Jurkat, Clone E6-1 (cell line): Measurements from ENCODE around the gene KRTAP12-3.
"Not testable (repeated sequence)": the region's sequence is repeated elsewhere in the genome, so short reads cannot be mapped to it uniquely, and the experiment has no call there.

Experiments
- DNase-seq: peaks from one replicate; pipeline ENCODE4 v3.0.0-alpha.2; 2011; ENCODE audit warnings: low read depth, low spot score
- H3K4me3 ChIP-seq: 2 replicates; pipeline ENCODE4 v1.5.1; 2011; ENCODE audit warnings: mild to moderate bottlenecking, low read length, control low read depth, moderate library complexity

KRTAP12-3 gene

GRCh38 chr21:44648557-44649311 is 9.0 kb upstream of the KRTAP12-3 start:
- H3K4me3 ChIP-seq: no peak overlapping the region
- DNase-seq: no peak

- no peak for DNase-seq
- no peak overlapping the region for H3K4me3 ChIP-seq
Observed at GRCh38 chr21:44649521-44650100, 8.1 kb upstream of the KRTAP12-3 start.

- DNase-seq: no peak
- H3K4me3 ChIP-seq: no peak overlapping the region
Observed at GRCh38 chr21:44650265-44650972, 7.3 kb upstream of the KRTAP12-3 start.

GRCh38 chr21:44650973-44651675 is 6.6 kb upstream of the KRTAP12-3 start:
- H3K4me3 ChIP-seq: no peak overlapping the region
- no peak for DNase-seq

- peak; percentile 67 for DNase-seq
- no peak overlapping the region for H3K4me3 ChIP-seq
Observed at GRCh38 chr21:44653123-44653522, 4.6 kb upstream of the KRTAP12-3 start.

- no peak overlapping the region for H3K4me3 ChIP-seq
- peak; percentile 72 for DNase-seq
Observed at GRCh38 chr21:44653656-44654575, 3.8 kb upstream of the KRTAP12-3 start.

- H3K4me3 ChIP-seq: no peak within 1 kb of the TSS
- peak; percentile 26 for DNase-seq
Observed at GRCh38 chr21:44654576-44655175, 3.1 kb upstream of the KRTAP12-3 start, which contains the start of gene KRTAP12-4. KRTAP12-4 (minus strand) TSS chr21:44654659; CDS start chr21:44654614, 45 bp downstream.

- DNase-seq: no peak
- H3K4me3 ChIP-seq: no peak overlapping the region
Observed at GRCh38 chr21:44656868-44657267, 864 bp upstream of the KRTAP12-3 start.

- no peak for DNase-seq
- H3K4me3 ChIP-seq: no peak overlapping the region
Observed at GRCh38 chr21:44658541-44658910, 794 bp downstream of the KRTAP12-3 start.

GRCh38 chr21:44658913-44659595 is 1.3 kb downstream of the KRTAP12-3 start:
- peak; percentile 61 for DNase-seq
- no peak overlapping the region for H3K4me3 ChIP-seq

GRCh38 chr21:44661567-44661966 is 3.8 kb downstream of the KRTAP12-3 start:
- H3K4me3 ChIP-seq, DNase-seq: not testable (repeated sequence)

GRCh38 chr21:44664691-44665090 is 7.0 kb downstream of the KRTAP12-3 start:
- DNase-seq: no peak
- H3K4me3 ChIP-seq: no peak overlapping the region

- DNase-seq: no peak
- H3K4me3 ChIP-seq: no peak within 1 kb of the TSS
Observed at GRCh38 chr21:44666401-44667320, 8.9 kb downstream of the KRTAP12-3 start, which contains the start of gene KRTAP12-2. KRTAP12-2 (minus strand) TSS chr21:44666927; CDS start chr21:44666886, 41 bp downstream.

GRCh38 chr21:44667612-44668011 is 9.9 kb downstream of the KRTAP12-3 start:
- H3K4me3 ChIP-seq: no peak overlapping the region
- DNase-seq: no peak

- H3K4me3 ChIP-seq: no peak overlapping the region
- no peak for DNase-seq
Observed at GRCh38 chr21:44670642-44671432, 13.1 kb downstream of the KRTAP12-3 start.

GRCh38 chr21:44671911-44672310 is 14.2 kb downstream of the KRTAP12-3 start:
- H3K4me3 ChIP-seq: no peak overlapping the region
- no peak for DNase-seq
